GM18909 (cell line): ENCODE measurements around the gene EXOG.

Source experiments
- ATAC-seq: cut with Tn5 transposase; IDR thresholded peaks from one replicate; pipeline ENCODE4 v1.9.1; 2021; ENCODE audit warnings: mild to moderate bottlenecking; ENCODE audit not compliant: unreplicated experiment, poor library complexity

The EXOG gene

DNA sequence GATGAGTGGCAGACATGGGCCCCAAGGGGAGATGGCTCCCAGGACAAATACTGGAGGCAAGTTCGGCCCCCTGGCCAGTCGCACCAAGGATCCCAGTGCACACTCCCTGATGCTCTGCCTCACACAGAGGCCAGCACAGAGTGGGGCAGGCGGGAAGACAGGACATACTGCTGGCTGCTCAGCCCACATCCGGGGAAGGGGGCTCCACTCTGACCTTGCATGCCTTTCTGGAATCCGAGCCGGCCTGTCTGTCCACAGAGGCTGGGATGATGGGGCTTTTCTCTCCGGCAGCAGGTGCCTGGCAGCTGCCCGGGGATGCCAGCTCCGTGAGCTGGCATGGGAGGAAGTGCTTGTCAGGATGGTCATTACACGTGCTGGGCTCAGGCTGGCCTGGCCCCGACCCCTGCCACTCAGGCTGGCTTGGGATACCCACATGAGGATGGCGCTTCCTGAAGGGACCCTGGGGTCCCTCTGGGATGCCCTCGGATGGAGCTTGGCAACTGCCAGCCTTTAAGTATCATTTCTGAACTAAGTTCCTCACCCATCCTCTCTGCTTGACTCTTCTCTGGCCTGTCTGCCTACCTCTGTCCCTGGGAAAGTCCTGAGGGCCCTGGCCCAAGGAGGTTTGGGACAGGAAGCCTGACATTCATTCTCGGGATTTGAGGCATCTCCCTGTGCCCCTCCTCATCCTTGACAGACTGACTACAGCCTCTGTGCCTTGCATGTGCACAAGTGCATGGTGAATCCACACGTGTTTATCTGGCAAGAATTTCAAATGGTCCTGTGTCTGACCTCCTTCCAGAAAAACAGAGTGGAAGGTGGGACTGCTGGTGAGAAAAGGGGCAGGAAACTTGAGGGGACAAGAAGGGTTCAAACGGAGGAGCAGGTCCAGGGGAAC is 46.5 kb downstream of the EXOG start:
- no peak for ATAC-seq

DNA sequence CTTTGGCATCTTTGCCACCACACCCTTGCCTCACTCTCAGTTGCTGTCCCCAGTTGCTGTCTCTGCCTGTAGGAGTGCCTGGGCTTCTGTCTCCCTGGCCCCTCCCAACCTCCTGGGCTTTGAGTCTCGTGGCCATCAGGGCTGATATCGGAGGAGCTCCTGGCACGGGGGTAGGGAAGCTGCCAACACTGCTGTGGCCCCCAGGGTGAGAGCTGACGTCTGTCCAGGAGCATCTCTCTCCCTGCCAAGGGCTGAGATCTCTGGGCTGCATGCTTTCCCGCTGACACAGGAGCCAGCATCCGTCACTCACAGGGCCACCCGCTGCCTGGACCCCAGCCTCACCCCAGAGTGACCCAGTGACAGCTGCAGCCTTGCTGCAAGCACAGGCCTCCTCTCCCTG is 47.4 kb downstream of the EXOG start:
- ATAC-seq = no peak

DNA sequence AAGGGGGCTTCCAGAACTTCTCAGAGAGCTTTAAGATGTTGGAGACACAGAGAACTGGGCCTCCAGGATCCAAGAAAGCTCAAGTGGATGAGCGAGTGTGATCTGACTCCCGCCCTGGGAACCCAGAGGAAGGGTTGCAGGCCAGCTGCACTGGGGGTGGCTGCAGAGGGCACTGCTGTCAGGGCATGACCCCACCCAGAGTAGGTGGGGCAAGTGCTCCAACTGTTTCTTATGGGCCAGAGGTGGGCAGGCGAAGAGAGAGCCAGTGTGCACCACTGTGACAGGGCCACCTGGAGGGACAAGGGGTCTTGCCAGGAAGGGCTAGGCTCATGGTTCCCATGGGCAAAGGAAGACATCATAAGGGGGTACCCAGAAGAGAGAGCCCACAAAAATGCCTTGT is 48.8 kb downstream of the EXOG start:
- no peak for ATAC-seq

GRCh38 chr3:38545550-38545949 is 49.4 kb downstream of the EXOG start:
- ATAC-seq = no peak

DNA sequence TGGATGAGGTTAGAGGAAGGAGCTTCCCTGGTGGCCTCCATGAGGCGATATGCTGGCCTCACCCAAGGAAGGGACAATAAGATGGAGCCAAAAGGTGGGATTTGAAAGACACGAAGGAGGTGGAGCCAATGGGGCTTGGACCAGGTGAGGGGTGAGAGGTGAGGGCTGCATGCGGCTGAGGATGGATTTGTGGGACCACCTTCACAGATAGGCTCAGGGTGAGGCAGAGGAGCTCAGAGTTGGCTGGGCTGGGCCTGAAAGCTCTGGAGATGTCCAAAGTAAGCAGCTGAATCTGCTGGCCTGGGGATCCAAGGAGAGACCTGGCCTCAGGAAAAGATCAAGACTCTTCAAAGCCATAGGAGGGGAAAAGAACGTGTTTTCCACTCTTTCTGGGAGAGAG is 49.8 kb downstream of the EXOG start:
- ATAC-seq = no peak

DNA sequence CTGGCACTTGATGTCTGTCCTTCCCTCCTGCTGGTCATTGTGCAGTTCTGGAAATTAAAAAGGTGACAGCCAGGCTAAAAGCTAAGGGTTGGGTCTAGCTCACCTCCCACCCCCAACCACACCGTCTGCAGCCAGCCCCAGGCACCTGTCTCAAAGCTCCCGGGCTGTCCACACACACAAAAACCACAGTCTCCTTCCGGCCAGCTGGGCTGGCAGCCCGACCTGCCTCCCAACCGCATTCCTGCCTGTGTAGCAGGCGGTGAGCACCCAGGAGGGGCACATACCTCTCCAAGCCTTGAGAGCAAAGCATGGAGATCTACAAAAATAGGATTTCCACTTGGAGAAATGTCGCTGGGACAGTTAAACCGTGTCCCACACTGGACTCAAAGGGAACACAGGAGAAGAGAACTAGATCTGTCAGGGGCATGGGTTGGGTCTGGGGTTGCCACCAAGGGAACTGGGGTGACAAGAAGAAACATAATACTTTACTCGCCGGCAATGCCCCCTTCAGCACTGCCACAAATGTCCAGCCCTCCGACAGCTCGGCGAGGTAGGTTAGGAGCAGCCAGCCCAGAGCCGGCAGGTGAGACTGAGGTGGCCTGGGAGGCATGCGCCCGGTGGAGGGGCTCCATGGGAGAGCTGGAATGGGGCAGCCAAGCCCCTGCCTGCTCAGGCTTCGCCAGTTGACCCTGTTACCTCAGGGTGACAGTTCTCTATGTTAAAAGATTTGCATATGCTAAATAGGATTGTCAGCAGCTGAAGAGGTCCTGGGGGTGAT is 52.2 kb downstream of the EXOG start:
- no peak for ATAC-seq

DNA sequence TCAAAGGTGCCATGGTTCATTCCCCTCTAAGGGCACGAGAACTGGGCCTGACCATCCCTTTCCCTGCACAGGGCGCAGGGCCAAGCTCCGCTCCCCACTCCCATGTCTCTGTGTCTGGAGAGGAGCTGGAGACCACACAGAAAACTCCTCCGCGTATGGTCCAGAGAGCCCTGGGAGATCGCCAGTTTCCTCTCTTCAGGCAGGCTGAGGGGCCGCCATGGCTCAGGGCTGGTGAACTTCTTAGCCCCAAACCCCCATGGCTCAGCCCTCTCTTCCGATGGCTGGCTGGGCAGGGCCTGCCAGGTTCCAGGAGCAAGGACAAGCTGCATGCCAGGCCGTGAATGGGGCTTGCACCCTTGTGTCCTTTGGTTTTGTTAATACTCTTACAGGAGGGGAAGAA is 52.9 kb downstream of the EXOG start:
- no peak for ATAC-seq

DNA sequence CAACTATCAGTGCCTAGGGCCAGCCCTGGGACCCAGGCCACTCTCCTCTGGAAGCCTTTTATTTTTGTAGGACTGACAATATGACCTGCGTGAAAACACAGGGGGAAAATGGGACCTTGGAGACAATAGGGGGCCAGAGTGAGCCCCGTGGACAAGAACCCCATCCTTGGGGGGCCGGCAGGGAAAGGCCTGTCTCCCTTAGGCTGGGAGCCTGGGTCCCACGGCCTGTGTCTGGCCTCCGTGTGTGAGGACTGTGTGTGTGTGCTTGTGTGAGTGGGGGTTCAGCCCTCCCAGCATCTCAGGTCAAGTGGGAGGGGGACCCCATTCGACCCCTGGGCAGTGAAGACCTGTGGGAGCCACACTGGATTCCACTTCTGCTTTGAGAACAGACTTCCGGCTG is 53.3 kb downstream of the EXOG start:
- ATAC-seq = no peak

DNA sequence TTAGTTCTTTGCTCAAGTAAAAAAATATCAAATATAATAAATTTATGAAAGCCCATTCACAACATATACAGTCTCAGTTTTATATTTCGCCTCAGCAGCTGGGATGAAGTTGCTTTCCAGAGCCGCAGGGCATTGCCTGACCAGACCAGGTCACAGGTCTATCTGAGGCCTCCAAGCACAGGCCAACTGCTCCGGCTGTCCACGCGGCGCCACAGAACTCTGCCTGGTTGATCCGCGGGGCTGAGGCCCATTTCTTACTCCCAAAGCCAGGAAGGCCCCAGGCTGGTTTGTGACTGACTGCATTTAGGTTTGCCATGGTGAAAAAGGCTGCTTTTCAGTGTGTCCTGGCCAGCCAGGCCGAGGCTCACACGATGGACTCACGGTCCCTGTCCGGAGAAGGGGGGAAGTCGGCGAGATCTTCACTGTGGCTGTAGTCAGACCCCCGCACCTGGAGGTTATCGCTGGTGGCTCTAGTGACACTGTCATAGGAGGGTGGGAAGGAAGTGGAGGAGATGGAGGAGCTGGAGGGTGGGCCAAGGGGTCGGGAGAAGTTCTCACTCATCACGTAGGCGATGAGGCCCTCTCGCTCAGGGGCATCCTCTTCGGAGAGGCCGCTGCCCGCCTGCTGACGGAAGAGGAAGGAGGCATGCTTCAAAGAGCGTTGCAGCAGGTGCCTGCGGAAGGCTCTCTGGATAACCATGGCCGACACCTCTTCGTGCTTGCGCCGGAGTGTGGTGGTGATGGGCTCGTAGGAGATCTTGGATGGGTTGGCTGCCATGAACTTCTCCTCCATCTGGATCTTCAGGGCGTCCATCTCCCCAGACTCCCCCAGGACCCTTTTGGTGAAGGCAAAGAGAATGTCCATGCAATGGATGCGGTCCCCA is 54.1 kb downstream of the EXOG start:
- no peak for ATAC-seq

DNA sequence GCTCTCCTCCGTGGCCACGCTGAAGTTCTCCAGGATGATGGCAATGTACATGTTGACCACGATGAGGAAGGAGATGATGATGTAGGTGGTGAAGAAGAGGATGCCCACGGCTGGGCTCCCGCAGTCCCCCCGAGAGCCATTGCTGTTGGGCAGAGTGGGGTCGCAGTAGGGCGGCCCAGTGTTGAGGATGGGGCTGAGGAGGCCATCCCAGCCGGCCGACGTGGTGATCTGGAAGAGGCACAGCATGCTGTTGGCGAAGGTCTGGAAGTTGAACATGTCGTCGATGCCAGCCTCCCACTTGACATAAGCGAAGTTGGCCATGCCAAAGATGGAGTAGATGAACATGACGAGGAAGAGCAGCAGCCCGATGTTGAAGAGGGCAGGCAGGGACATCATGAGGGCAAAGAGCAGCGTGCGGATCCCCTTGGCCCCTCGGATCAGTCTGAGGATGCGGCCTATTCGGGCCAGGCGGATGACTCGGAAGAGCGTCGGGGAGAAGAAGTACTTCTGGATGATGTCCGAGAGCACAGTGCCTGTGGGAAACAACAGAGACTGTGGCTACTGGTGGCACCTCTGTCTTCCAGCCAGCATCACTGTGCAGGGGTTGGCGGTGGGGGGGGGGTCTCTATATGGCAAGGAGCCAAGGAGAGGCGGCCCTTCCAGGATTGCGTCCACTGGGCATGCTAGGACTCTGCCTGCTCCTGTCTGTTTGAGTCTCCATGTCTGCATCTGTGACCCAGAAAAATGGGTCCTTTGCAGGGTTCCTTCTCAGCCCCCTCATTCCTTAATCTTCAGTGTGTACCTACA is 55.1 kb downstream of the EXOG start:
- ATAC-seq = no peak

GRCh38 chr3:38552364-38552763 is 56.2 kb downstream of the EXOG start:
- no peak for ATAC-seq

DNA sequence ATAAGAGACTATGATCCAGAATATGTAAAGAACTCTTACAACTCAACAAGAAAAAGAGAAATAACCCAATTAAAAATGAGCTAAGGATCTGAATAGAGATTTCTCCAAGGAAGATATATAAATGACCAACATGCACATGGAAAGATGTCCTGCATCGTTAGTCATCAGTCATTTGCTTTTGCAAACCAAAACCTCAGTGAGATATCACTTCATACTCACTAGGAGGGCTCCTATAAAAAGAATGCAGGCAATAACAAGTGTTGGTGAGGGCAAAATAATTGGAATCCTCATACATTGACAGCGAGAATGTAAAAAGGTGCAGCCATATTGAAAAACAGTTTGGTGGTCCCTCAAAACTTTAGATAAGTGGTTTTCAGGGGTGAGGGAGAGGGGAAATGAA is 56.9 kb downstream of the EXOG start:
- ATAC-seq = no peak

DNA sequence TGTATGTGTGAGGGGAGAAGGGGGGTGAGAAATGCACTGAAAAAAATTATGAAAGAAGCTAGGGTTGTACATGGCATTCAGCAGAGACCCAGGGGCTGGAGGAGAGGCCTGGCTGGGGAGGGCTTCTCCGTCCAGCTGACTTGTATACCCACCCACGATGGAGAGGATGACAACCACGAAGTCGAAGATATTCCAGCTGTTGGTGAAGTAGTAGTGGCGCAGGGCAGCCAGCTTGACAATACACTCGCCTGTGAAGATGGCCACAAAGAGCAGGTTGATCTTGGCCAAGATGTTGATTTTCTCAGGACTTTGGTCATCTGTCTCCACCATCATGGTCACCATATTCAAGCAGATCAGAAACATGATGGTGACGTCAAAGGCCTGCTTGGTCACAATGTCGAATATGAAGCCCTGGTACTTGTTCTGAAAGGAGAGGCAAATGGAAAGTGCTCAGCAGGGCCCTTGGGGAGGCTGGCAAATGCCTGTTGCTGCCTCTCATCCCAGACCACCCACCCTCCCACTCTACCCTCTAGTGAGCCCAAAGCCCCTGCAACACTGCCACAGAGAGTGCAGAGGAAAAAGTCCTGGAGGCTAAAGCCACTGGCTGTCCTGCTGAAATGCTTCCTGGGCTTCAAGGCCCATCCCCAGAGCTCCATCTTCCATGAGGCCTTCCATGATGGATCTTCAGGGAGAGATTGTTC is 58.1 kb downstream of the EXOG start:
- no peak for ATAC-seq

DNA sequence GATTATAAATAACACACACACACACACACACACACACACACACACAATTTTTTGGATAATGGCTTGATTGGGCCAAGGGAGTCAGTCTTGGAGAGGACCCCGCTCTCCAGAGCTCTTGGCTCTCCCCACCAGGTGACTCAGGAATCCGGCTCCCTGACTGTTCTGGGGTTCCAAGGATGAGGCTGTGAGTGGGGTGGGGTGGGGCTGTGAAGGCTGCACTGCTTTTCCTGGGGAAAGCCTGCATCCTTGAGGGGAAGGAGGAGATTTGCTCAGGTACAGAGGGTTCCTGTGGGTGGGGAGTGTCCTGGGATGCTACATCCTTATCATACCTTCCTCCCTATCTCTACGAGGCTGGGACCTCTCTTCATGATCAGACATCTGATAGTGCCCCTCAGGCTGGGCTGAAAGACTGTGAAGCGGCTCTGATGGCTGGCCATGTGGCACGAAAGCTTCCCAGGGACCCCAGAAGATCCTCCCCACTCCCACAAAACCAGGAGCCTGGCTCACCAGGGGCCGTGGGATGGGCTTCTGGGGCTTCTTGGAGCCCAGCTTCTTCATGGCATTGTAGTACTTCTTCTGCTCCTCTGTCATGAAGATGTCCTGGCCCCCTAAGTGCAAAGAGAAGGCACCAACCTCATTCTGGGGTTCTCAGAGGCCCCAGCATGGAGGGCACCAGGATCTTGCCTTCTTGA is 59.2 kb downstream of the EXOG start:
- no peak for ATAC-seq

DNA sequence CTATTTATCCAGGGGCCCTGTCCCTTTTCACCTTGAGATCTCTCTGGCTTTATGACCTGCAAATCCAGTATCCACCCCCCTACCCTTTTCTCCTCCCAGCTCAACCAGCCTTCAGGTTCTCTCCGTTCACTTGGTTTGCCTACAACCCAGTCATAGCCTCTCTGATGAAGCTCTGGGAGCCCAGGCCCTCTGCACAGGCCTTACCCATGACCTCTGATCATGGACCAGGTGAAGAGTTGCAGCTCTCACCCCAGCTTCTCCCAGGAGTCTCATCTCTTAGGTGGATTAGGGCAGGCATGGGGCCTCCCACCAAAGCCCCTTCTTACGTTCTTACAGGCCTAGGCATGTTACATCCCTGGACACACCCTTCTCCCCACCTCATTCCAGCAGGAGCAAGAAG is 59.8 kb downstream of the EXOG start:
- ATAC-seq = no peak

GRCh38 chr3:38556640-38557358 is 60.7 kb downstream of the EXOG start:
- ATAC-seq = no peak

GRCh38 chr3:38558864-38559263 is 62.7 kb downstream of the EXOG start:
- no peak for ATAC-seq

DNA sequence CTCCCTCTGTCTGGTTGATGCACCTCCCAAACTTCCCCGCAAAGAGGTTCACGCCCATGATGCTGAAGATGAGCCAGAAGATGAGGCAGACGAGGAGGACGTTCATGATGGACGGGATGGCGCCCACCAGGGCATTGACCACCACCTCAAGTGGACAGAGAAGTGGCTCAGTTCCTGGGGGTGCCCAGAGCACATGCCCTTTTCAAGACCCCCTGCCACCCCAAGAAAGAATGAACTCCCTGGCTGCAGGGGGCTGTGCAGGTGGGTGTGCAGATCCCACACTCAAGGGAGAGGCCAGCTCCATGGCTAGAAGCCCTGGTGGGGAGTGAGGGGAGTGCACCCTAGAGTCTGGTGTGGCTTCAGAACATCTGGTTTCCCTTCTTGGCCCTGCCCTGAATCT is 64.1 kb downstream of the EXOG start:
- no peak for ATAC-seq
